Ishikawa (cell line): ENCODE results near the gene CLDN11.

ENCODE experiments used
- CEBPB ChIP-seq: IDR thresholded peaks from 2 replicates; pipeline ENCODE4 v1.6.1; 2012
- CREB1 ChIP-seq: IDR thresholded peaks from 2 replicates; pipeline ENCODE4 v1.6.1; 2012; ENCODE audit warnings: low read depth
- EGR1 ChIP-seq: IDR thresholded peaks from 2 replicates; pipeline ENCODE4 v1.6.1; 2012
- EP300 ChIP-seq: IDR thresholded peaks from 2 replicates; pipeline ENCODE4 v1.6.1; 2012; ENCODE audit warnings: borderline replicate concordance
- FOXM1 ChIP-seq: IDR thresholded peaks from 2 replicates; pipeline ENCODE4 v1.6.1; 2012; ENCODE audit warnings: low read depth, borderline replicate concordance
- NFIC ChIP-seq: IDR thresholded peaks from 2 replicates; pipeline ENCODE4 v1.6.1; 2012
- RAD21 ChIP-seq: IDR thresholded peaks from 2 replicates; pipeline ENCODE4 v1.6.1; 2012; ENCODE audit warnings: low read depth
- TAF1 ChIP-seq: IDR thresholded peaks from 2 replicates; pipeline ENCODE4 v1.6.1; 2012; ENCODE audit warnings: low read depth, mild to moderate bottlenecking
- TCF12 ChIP-seq: IDR thresholded peaks from 2 replicates; pipeline ENCODE4 v1.6.1; 2012; ENCODE audit warnings: low read depth
- TEAD4 ChIP-seq: IDR thresholded peaks from 2 replicates; pipeline ENCODE4 v1.6.1; 2012
- YY1 ChIP-seq: IDR thresholded peaks from 2 replicates; pipeline ENCODE4 v1.6.1; 2012; ENCODE audit warnings: low read depth
- ZBTB7A ChIP-seq: IDR thresholded peaks from 2 replicates; pipeline ENCODE4 v1.6.1; 2012; ENCODE audit warnings: low read depth
- TF ChIP-seq, protein P1 (sequence below): IDR thresholded peaks from 2 replicates; pipeline ENCODE4 v1.6.1; 2012; ENCODE audit warnings: low read depth, mild to moderate bottlenecking
- TF ChIP-seq, protein P2 (sequence below): IDR thresholded peaks from 2 replicates; pipeline ENCODE4 v1.6.1; 2012
- TF ChIP-seq, protein P3 (sequence below): IDR thresholded peaks from 2 replicates; pipeline ENCODE4 v1.6.1; 2012

Gene CLDN11

DNA sequence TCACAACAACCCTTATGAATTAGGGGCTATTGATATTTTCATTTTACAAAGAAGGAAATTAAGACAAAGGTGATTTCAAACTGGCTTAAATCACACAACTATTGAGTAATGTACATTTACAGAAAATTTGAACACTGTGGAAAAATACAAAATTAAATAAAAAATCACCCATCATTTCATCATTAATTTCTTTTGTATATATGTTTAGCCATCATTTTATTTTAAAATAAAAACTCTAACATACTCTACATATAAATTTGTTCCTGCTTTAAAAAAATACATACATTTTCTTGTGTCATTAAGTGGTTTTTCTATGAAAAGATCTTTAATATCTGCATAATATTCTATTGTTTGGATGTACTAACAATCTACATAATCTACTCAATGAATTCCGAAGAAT, 20.2 kb downstream of the CLDN11 start:
- no peak for TF ChIP-seq YY1
- no peak for TF ChIP-seq EP300
- TF ChIP-seq TAF1, result no peak
- TF ChIP-seq TEAD4, result no peak
- TF ChIP-seq, protein P1, sequence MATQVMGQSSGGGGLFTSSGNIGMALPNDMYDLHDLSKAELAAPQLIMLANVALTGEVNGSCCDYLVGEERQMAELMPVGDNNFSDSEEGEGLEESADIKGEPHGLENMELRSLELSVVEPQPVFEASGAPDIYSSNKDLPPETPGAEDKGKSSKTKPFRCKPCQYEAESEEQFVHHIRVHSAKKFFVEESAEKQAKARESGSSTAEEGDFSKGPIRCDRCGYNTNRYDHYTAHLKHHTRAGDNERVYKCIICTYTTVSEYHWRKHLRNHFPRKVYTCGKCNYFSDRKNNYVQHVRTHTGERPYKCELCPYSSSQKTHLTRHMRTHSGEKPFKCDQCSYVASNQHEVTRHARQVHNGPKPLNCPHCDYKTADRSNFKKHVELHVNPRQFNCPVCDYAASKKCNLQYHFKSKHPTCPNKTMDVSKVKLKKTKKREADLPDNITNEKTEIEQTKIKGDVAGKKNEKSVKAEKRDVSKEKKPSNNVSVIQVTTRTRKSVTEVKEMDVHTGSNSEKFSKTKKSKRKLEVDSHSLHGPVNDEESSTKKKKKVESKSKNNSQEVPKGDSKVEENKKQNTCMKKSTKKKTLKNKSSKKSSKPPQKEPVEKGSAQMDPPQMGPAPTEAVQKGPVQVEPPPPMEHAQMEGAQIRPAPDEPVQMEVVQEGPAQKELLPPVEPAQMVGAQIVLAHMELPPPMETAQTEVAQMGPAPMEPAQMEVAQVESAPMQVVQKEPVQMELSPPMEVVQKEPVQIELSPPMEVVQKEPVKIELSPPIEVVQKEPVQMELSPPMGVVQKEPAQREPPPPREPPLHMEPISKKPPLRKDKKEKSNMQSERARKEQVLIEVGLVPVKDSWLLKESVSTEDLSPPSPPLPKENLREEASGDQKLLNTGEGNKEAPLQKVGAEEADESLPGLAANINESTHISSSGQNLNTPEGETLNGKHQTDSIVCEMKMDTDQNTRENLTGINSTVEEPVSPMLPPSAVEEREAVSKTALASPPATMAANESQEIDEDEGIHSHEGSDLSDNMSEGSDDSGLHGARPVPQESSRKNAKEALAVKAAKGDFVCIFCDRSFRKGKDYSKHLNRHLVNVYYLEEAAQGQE, result no peak
- TF ChIP-seq TCF12, result no peak
- no peak for TF ChIP-seq RAD21
- TF ChIP-seq CREB1, result no peak
- TF ChIP-seq EGR1, result no peak
- no peak for TF ChIP-seq CEBPB
- no peak for TF ChIP-seq FOXM1

DNA sequence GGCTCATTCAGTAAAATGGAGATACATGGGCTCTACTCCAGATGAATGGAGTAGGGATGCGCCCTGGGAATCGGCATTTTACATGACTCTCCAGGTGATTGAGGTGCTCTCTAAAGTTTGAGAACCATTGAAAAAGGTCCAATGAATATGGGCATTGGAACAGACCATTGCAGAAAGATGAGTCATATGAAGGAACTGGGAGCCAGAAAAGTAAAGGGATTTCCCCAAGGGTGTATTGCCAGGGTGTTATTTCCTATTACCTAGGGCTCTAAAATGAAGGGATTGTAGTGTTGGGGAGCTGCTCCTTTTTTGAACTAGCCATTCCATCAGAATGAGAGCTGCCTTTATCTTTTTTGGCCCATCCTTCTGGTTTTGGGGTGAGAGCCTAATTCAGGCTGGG, 21.7 kb downstream of the CLDN11 start:
- TF ChIP-seq, protein P2, sequence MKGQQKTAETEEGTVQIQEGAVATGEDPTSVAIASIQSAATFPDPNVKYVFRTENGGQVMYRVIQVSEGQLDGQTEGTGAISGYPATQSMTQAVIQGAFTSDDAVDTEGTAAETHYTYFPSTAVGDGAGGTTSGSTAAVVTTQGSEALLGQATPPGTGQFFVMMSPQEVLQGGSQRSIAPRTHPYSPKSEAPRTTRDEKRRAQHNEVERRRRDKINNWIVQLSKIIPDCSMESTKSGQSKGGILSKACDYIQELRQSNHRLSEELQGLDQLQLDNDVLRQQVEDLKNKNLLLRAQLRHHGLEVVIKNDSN, result no peak
- TF ChIP-seq FOXM1, result no peak
- TF ChIP-seq TAF1, result no peak
- TF ChIP-seq, protein P3, sequence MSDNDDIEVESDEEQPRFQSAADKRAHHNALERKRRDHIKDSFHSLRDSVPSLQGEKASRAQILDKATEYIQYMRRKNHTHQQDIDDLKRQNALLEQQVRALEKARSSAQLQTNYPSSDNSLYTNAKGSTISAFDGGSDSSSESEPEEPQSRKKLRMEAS, result no peak
- TF ChIP-seq YY1, result no peak
- no peak for TF ChIP-seq RAD21
- TF ChIP-seq EP300, result no peak
- TF ChIP-seq TEAD4, result no peak
- no peak for TF ChIP-seq CEBPB
- TF ChIP-seq NFIC, result no peak
- no peak for TF ChIP-seq EGR1
- TF ChIP-seq CREB1, result no peak
- no peak for TF ChIP-seq ZBTB7A
- TF ChIP-seq, protein P1, result no peak
- TF ChIP-seq TCF12, result no peak

DNA sequence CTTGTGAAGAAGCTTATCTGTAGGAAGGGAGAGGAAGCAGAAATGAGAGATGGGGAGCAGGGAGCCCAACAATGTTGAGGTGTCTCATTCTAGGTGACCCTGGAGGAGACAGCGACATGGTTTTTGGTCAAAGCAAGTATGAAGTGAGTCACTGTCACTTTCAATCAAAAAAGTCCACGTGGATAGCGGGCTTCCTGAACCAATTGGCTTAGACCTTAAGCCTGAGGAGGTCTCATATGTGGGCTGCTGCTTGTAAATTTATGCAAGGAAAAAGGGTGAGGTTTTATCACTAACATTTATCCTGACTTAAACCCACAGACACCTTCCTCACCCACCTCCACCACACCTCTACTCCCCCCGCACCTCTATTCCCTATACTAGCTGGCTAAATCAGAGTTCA, 22.7 kb downstream of the CLDN11 start:
- TF ChIP-seq, protein P2, result no peak

DNA sequence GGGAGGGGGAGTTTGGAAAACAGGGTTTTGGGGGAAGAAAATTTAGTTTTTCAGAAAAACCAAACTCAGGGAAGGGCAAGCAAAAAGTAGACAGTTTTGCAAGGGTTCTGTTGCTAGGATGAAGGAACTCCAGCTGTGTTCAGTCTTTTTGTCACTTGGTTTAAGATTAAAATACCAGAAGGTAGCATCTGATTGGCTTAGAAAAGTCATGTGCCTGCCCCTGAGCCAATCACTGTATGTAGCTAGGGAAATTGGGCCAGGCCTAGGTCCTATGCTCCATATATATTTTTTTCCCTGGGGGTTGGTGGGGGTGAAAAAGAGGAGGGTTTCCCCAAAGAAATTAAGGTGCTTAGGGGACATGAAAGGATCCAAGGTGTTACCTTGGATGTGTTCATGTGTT, 24.3 kb downstream of the CLDN11 start:
- TF ChIP-seq TEAD4, result no peak
- TF ChIP-seq, protein P2, result peak; percentile 85

DNA sequence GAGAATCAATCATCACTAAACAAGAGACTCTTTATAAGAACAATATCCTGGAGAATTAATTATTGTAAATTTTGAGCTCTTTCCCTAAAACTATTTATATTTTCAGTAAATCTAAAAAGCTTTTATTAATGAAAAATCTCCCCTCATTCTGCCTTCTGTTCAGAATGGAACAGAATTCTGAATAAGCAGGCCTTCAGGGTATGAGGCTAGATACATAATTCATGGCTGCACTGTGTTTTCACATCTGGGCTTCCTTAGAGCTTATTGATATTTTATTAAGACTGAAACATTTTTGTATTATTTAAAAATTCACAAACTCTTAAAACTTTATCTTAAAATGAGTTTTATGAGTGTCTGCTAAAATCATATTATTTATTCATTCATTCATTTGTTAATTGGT, 24.8 kb downstream of the CLDN11 start:
- TF ChIP-seq NFIC, result no peak
- no peak for TF ChIP-seq EGR1
- TF ChIP-seq, protein P2, result no peak
- TF ChIP-seq FOXM1, result no peak
- TF ChIP-seq, protein P3, result no peak
- no peak for TF ChIP-seq YY1
- no peak for TF ChIP-seq ZBTB7A
- no peak for TF ChIP-seq EP300
- no peak for TF ChIP-seq TAF1
- no peak for TF ChIP-seq TEAD4
- no peak for TF ChIP-seq RAD21
- TF ChIP-seq, protein P1, result no peak
- no peak for TF ChIP-seq TCF12
- TF ChIP-seq CREB1, result no peak
- TF ChIP-seq CEBPB, result no peak
